ENCODE measurements around the gene IFITM10.

The IFITM10 gene

DNA sequence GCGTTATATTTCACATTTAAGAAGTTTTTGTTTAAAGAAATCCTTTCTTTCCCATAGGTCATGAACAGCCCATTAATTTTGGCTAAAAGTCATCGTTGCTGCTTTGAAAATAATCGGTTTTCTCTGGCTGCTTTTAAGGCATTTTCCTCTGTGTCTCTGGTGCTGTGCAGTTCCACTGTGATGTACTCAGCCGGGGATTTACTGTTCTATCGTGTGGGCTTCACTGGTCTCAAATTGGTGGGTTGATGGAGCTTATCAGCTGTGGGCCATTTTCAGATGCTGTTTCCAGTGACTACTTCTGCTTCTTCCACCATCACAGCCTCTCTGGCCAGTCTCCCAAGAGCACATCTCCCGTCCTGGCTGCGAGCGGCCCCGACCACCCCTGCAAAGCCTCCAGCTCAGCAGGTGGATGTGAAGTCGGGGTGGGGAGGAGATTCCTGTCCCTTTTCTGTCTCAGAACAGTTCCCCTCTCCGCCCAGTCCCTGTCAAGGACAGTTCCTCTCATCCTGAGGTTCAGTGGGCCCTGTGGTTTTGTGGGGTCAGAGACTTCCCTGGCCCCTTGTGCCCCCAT is 20.3 kb downstream of the IFITM10 start:
- no peak for TF ChIP-seq CTCF (IDR thresholded peaks at IDR 0.05; ENCODE audit: low read depth, low read length)
- H3K4me3 ChIP-seq (ENCODE audit: low read depth, low read length): no peak overlapping the region
- no peaks in the 10 kb centered on the region for H3K9me3 ChIP-seq (ENCODE audit: severe bottlenecking)
- H3K36me3 ChIP-seq: no peaks in the 10 kb centered on the region
- no peak for DNase-seq
- peaks cover 94% of the 10 kb centered on the region for H3K27me3 ChIP-seq (ENCODE audit: insufficient read depth, low read depth, severe bottlenecking)
- H3K27ac ChIP-seq: no peak overlapping the region

GRCh38 chr11:1729692-1730011 is 20.7 kb downstream of the IFITM10 start:
- H3K9me3 ChIP-seq (ENCODE audit: severe bottlenecking): no peaks in the 10 kb centered on the region
- H3K4me3 ChIP-seq (ENCODE audit: low read depth, low read length): no peak overlapping the region
- no peak for DNase-seq
- H3K27me3 ChIP-seq (ENCODE audit: insufficient read depth, low read depth, severe bottlenecking): peaks cover 94% of the 10 kb centered on the region
- no peak for TF ChIP-seq CTCF (IDR thresholded peaks at IDR 0.05; ENCODE audit: low read depth, low read length)
- no peak overlapping the region for H3K27ac ChIP-seq
- H3K36me3 ChIP-seq: no peaks in the 10 kb centered on the region

DNA sequence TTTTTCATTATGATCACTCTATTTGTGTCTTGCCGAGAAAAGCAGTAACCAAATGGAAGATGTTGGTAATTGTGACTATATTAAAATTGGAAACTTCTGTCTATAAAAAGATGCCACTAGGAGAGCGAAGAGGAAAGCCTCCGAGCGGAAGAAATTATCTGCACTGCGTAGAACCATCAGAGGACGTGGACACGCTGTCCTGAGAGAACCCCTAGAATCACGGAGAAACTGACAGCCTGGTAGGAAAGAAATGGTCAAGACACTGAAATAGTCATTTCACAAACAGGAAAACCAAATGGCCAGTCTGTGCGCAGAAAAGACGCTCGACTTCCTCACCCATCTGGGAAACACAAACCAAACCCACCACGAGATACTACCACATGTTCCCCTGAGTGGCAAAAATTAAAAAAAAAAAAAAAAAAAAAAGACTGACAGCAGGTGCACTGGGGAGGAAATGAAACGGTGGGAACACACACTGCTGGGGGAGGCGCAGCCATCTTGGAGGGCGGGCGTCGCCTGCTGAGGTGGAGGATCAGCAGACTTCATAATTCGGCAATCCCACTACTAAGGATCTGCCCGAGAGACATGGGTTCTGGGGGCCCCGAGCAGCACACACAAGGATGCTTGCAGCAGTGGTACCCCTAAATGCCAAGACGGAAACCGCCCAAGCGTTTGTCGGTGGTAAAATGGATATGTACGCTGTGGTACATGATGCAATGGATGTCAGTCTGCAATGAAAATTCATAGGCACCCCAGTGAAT is 21.3 kb downstream of the IFITM10 start:
- no peak overlapping the region for H3K4me3 ChIP-seq (ENCODE audit: low read depth, low read length)
- no peak for DNase-seq
- H3K9me3 ChIP-seq (ENCODE audit: severe bottlenecking): no peaks in the 10 kb centered on the region
- peaks cover 94% of the 10 kb centered on the region for H3K27me3 ChIP-seq (ENCODE audit: insufficient read depth, low read depth, severe bottlenecking)
- no peak for TF ChIP-seq CTCF (IDR thresholded peaks at IDR 0.05; ENCODE audit: low read depth, low read length)
- no peak overlapping the region for H3K27ac ChIP-seq
- no peaks in the 10 kb centered on the region for H3K36me3 ChIP-seq

DNA sequence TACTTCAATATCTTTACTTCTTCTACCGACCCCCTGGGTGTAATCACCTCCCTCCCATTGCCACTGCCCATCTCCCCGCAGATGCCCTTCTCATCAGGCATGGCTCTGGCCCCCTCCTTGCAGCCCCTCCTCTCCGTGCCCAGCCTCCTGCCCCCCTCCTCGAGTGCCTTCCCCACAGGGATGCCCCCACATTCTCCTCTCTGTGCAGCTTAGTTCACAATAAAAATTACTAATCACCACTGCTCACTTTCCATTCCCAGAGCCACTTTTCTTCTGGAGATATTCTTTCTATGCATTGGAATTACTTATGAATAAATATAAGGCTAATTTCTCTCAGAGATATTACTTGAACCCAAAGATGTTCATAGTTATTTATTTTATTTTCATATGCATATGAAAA is 22.1 kb downstream of the IFITM10 start:
- Histone ChIP-seq H3K27me3 (ENCODE audit: insufficient read depth, low read depth, severe bottlenecking) (peaks cover 94% of the 10 kb centered on the region), H3K36me3 (no peaks in the 10 kb centered on the region), H3K9me3 (ENCODE audit: severe bottlenecking) (no peaks in the 10 kb centered on the region), H3K27ac (no peak overlapping the region), H3K4me3 (ENCODE audit: low read depth, low read length) (no peak overlapping the region)
- no peak for TF ChIP-seq CTCF (IDR thresholded peaks at IDR 0.05; ENCODE audit: low read depth, low read length)
- DNase-seq: no peak

DNA sequence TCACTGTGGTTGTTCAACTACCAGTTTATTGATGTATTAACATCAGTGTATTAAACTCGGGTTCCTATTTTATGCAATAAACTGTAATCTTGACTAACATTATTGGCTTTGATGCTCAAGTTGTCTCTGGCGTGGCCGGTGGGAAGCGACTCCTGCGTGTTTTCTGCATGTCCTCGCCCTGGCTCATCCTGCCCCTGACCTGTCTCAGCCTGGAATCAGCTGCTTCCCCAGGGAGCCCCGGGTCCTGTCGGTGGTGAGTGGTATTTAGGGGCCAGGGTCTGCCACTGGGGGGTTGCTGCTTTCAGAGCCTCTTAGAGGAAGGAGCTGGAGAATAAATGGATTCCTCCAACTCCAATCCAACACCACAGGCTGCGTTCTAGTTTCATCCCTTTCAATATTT is 22.5 kb downstream of the IFITM10 start:
- Histone ChIP-seq H3K27ac (no peak overlapping the region), H3K9me3 (ENCODE audit: severe bottlenecking) (no peaks in the 10 kb centered on the region), H3K27me3 (ENCODE audit: insufficient read depth, low read depth, severe bottlenecking) (peaks cover 94% of the 10 kb centered on the region), H3K36me3 (no peaks in the 10 kb centered on the region), H3K4me3 (ENCODE audit: low read depth, low read length) (no peak overlapping the region)
- no peak for TF ChIP-seq CTCF (IDR thresholded peaks at IDR 0.05; ENCODE audit: low read depth, low read length)
- no peak for DNase-seq

Data from WERI-Rb-1 (cell line).